PC-9 (cell line): ENCODE data around the gene MEX3A.

Experiments
- CTCF ChIP-seq: fragments of 200-600 bp; sonication (generic); conservative IDR thresholded peaks from 2 replicates; pipeline ENCODE4 v1.6.1; 2017; ENCODE audit warnings: mixed run types, antibody characterized with exemption, mild to moderate bottlenecking, moderate library complexity
- EZH2 ChIP-seq: fragments of 200-600 bp; sonication (generic); IDR thresholded peaks from 2 replicates; pipeline ENCODE4 v1.8.0; 2017; ENCODE audit warnings: antibody characterized with exemption, low read depth

- TF ChIP-seq CTCF, result no peak
- TF ChIP-seq EZH2, result no peak
These were observed 25.9 kb downstream of the MEX3A start for GRCh38 chr1:156056326-156056849.
